GM12801 (cell line): ENCODE data around the gene KCTD3.

Source experiments
- TF ChIP-seq, protein P1 (sequence below): IDR thresholded peaks from one replicate; pipeline ENCODE4 v1.5.1; 2011; ENCODE audit warnings: control low read depth; ENCODE audit not compliant: insufficient read length; ENCODE audit errors: extremely low read depth

The KCTD3 gene

DNA sequence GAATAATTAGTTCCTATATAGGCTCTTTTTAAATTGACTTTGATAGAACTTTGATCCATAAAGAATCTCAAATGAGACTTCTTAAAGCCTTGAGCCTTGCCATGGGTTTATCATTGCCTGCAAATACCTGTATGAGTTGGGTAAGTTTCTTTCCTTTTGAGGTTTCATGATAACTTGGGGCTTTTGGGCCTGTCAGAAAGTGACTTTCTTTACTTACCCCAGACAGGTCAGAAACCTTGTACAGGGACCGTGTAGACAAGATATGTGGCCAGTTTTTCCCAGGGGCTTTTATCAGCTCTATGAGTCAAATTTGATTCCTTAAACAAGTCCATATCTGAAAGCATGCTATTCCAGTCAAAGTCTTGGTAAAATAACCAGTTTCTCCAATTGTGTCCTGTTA, 17.3 kb downstream of the KCTD3 start:
- TF ChIP-seq, protein P1, sequence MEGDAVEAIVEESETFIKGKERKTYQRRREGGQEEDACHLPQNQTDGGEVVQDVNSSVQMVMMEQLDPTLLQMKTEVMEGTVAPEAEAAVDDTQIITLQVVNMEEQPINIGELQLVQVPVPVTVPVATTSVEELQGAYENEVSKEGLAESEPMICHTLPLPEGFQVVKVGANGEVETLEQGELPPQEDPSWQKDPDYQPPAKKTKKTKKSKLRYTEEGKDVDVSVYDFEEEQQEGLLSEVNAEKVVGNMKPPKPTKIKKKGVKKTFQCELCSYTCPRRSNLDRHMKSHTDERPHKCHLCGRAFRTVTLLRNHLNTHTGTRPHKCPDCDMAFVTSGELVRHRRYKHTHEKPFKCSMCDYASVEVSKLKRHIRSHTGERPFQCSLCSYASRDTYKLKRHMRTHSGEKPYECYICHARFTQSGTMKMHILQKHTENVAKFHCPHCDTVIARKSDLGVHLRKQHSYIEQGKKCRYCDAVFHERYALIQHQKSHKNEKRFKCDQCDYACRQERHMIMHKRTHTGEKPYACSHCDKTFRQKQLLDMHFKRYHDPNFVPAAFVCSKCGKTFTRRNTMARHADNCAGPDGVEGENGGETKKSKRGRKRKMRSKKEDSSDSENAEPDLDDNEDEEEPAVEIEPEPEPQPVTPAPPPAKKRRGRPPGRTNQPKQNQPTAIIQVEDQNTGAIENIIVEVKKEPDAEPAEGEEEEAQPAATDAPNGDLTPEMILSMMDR = no peak

DNA sequence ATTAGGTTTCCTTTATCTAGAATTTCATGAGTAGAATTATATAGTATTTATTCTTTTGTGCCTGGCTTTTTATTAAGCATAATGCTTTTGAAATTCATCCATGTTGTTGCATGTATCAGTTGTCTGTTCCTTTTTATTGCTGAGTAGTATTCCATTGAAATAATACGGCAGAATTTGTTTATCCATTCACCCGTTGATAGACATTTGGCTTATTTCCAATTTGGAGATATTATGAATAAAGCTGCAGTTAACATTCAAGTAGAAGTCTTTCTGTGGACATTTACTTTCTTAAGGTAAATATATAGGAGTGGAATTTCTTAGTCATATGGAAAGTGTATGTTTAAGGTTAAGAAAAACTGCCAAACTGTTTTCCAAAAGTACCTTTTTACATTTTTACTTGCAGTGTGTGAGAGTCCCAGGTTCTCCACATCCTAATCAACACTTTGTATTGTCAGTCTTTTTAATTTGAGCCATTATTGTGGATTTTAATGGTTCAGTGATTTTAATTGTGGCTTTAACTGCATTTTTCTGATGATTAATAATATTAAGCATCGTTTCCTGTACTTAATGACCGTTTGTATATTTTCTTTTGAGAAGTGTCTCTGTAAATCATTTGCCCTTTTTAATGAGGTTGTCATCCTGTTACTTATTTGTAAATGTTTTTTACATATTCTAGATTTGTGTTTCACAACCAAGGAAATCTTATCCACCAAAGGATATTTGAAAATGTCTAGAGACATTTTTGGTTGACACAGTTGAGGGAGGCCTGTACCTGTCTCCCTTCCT, 22.7 kb downstream of the KCTD3 start:
- TF ChIP-seq, protein P1 = no peak

DNA sequence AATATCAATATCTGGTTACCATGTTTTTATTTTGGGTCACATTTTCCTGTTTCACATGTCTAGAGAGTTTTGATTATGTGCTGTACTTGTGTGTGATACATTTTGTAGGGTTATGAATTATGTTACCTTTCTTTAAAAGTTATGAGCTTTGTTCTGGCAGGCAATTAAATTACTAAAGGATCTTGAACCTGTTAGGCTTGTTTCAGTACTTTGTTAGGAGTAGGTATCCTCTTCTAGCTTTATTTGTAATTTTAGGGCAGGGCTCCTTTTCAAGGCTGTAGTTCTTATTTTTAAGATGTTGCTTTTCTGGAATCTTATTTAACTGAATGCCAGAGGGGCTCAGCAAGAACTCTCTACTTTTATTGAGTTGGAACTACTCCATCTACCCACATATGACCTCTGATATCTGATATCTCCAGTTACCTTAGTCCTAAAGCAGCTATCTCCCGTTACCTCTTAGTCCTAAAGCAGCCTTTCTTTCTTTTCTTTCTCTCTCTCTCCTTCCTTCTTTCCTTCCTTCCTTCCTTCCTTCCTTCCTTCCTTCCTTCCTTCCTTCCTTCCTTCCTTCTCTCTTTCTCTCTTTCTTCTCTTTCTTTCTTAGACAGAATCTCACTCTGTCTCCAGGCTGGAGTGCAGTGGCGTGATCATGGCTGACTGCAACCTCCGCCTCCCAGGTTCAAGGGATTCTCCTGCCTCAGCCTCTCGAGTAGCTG, 23.8 kb downstream of the KCTD3 start:
- TF ChIP-seq, protein P1 = no peak

DNA sequence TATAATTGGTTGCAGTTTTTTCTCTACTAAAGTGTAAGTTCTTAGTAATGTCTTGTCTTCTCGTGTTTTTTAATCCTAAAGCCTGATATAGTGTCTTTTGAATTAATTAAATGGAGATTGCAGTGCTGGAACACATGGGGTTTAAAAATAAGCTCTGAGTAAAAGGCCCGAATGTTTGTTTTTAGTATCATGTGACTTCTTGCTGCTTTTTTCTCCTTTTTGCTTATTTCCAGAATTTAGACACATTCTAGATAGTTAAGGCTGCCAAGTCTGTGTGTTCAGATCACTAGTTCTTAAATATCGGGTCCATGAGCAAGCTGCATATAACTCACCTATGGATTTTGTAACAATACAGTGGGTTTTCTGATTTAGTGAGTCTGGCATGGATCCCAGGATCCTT, 27.5 kb downstream of the KCTD3 start:
- TF ChIP-seq, protein P1 = no peak

DNA sequence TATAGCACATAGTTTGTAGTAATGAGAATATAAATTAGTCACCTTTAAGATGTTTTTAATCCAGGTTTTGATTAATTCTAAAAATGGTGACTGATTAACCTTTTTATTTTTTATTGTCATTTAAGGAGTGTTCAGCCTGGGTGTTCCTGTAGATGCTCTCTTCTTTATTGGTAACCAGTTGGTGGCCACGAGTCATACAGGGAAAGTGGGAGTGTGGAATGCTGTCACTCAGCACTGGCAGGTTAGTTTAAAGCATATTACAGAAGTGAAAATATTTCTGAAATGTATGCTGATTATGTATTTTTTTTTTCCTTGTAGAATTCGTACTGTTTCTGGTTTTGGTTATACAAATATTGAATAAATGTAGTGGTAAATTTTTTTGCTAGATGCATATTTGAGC, 28.1 kb downstream of the KCTD3 start:
- TF ChIP-seq, protein P1 = no peak

DNA sequence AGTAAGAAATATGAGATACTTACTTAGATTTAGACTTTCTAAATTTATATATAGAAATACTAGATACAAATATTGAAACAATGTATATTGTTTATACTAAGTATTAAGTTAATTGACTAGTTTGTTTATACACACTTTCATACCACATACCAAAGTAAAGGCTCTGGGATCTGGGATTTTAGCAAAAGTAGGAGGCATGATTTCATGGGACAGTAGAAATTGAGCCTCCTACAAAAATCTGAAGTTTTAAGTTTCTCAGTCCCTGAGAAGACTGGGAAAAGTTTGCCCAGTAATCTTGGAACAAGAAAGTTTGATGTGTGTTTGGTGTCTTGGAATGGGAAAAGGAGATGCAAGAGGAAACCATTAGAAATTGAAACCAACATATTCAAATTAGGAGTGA, 30.9 kb downstream of the KCTD3 start:
- TF ChIP-seq, protein P1 = no peak

DNA sequence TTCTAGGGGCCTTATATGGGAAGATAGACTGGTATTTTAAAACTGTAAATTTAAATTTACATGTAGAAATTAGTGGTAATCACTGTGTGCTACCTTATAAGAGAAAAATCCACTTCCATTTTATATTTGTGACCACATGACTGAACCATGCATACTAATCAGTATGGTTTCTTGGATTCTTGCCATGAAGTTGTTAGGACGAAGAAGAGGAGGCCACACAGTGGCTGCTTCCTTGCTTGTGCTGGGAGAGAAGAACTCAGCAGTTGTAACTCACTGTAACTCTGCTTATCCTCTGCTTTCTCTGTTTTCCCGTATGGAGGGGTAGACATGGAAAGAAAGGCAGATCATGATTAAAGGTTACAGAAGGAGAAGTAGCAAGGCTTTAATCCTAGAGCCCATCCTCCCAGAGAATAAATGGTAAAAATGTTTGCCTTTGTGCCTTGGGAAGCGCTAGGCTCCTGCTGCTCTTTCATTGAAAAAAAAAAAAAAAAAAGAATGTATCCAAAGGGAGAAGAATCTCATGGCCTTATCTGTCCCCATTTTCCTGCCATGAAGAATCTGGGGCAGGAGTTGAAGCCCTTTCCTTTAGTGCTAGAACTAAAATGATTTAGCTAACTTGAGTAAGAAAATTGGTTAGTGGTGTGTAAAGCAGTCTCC, 32.4 kb downstream of the KCTD3 start:
- TF ChIP-seq, protein P1 = no peak
